ENCODE data around the gene OR14A2. TPM values are rescaled to one million over a fixed set of nuclear protein-coding genes. Genes with fewer than 3 reads are reported as not detected.

OR14A2 gene
- total and polyA plus RNA-seq, 2 experiments from 2014 or later: 0.60 TPM; not detected in 1

GRCh38 chr1:247679639-247680038 lies 68.3 kb downstream of the OR14A2 start, which contains the start of gene OR13G1:
OR13G1 (minus strand) TSS chr1:247679739; CDS start chr1:247673041, 6,698 bp downstream.
- ATAC-seq: no peak
- Mint-ChIP-seq H3K4me1 (no peaks in the 10 kb centered on the region), H3K36me3 (ENCODE audit: low read depth) (no peaks in the 10 kb centered on the region), H3K27me3 (ENCODE audit: insufficient read depth, low read depth, poor library complexity) (no peaks in the 10 kb centered on the region), H3K4me3 (no peak within 1 kb of the TSS), H3K27ac (no peak within 1 kb of the TSS), H3K9me3 (peaks cover 8% of the 10 kb centered on the region; the same call in 1 of the 3 replicates)
- Histone ChIP-seq H3K27ac (ENCODE audit: low read depth) (no peak within 1 kb of the TSS), H4K20me1 (replicated peaks; ENCODE audit: insufficient read depth) (no peaks in the 10 kb centered on the region), H3K4me2 (no peak within 1 kb of the TSS), H3K79me2 (replicated peaks; ENCODE audit: insufficient read depth) (no peaks in the 10 kb centered on the region), H3K27me3 (ENCODE audit: insufficient read depth) (no peaks in the 10 kb centered on the region), H3K9me2 (ENCODE audit: insufficient read depth) (no peaks in the 10 kb centered on the region), H2AFZ (no peak within 1 kb of the TSS), H3K4me1 (ENCODE audit: insufficient read depth) (no peaks in the 10 kb centered on the region), H3K4me3 (no peak within 1 kb of the TSS), H3K36me3 (ENCODE audit: insufficient read depth) (no peaks in the 10 kb centered on the region), H3F3A (replicated peaks; ENCODE audit: low read depth) (no peaks in the 10 kb centered on the region)
- DNase-seq (ENCODE audit: low spot score): no peak
- TF ChIP-seq NANOG (IDR thresholded peaks at IDR 0.05; ENCODE audit: borderline replicate concordance) (no peak), ZNF331 (CRISPR knock-in tag; IDR thresholded peaks at IDR 0.05; ENCODE audit: low read depth) (no peak), STAT1 (IDR thresholded peaks at IDR 0.05; ENCODE audit: unreplicated experiment) (no peak), EZH2 (IDR thresholded peaks at IDR 0.05; ENCODE audit: low read depth, unreplicated experiment) (no peak), ZNF114 (CRISPR knock-in tag; IDR thresholded peaks at IDR 0.05) (no peak), POLR2AphosphoS5 (IDR thresholded peaks at IDR 0.05; ENCODE audit: low read depth) (no peak), REST (IDR thresholded peaks at IDR 0.05; ENCODE audit: unreplicated experiment) (no peak), EZH2phosphoT487 (IDR thresholded peaks at IDR 0.05; ENCODE audit: unreplicated experiment) (no peak), JUNB (IDR thresholded peaks at IDR 0.05; ENCODE audit: unreplicated experiment) (no peak), CTCF (conservative IDR thresholded peaks at IDR 0.05; ENCODE audit: low read depth in 2 of 2) (no peak)

Other genes starting within 250 kb of the OR14A2 start
- gene OR2C3, start 211.7 kb downstream of the OR14A2 start, total RNA-seq (2014; rRNA removed; shearing (Covaris generic)): not detected in 2 replicates
- gene OR2C3, start 211.7 kb downstream of the OR14A2 start, polyA plus RNA-seq (2016; fragmentation: Nextera tagmentation; extraction: Ambion mirVana): not detected in 2 replicates
- not detected in 2 replicates for gene GCSAML, start 199.0 kb downstream of the OR14A2 start, total RNA-seq (2014; rRNA removed; shearing (Covaris generic))
- gene GCSAML, start 199.0 kb downstream of the OR14A2 start, polyA plus RNA-seq (2016; fragmentation: Nextera tagmentation; extraction: Ambion mirVana): not detected in 2 replicates
- gene OR2G2, start 159.8 kb downstream of the OR14A2 start, total RNA-seq (2014; rRNA removed; shearing (Covaris generic)): not detected in 2 replicates
- gene OR2G2, start 159.8 kb downstream of the OR14A2 start, polyA plus RNA-seq (2016; fragmentation: Nextera tagmentation; extraction: Ambion mirVana): not detected in 2 replicates
- gene OR2G3, start 142.6 kb downstream of the OR14A2 start, total RNA-seq (2014; rRNA removed; shearing (Covaris generic)): not detected in 2 replicates
- not detected in 2 replicates for gene OR2G3, start 142.6 kb downstream of the OR14A2 start, polyA plus RNA-seq (2016; fragmentation: Nextera tagmentation; extraction: Ambion mirVana)
- not detected in 2 replicates for gene OR13G1, start 68.4 kb downstream of the OR14A2 start, total RNA-seq (2014; rRNA removed; shearing (Covaris generic))
- not detected in 2 replicates for gene OR13G1, start 68.4 kb downstream of the OR14A2 start, polyA plus RNA-seq (2016; fragmentation: Nextera tagmentation; extraction: Ambion mirVana)
- gene OR6F1, start 31.5 kb downstream of the OR14A2 start, total RNA-seq (2014; rRNA removed; shearing (Covaris generic)): not detected in 2 replicates
- gene OR6F1, start 31.5 kb downstream of the OR14A2 start, polyA plus RNA-seq (2016; fragmentation: Nextera tagmentation; extraction: Ambion mirVana): not detected in 2 replicates
- gene OR14K1, start 9.5 kb downstream of the OR14A2 start, total RNA-seq (2014; rRNA removed; shearing (Covaris generic)): 0.31 TPM in 1 of 2 replicates, not detected in the other
- gene OR14K1, start 9.5 kb downstream of the OR14A2 start, polyA plus RNA-seq (2016; fragmentation: Nextera tagmentation; extraction: Ambion mirVana): not detected in 2 replicates
- gene OR1C1, start 12.4 kb upstream of the OR14A2 start, total RNA-seq (2014; rRNA removed; shearing (Covaris generic)): not detected in 2 replicates
- 0.21 TPM in 1 of 2 replicates, not detected in the other for gene OR1C1, start 12.4 kb upstream of the OR14A2 start, polyA plus RNA-seq (2016; fragmentation: Nextera tagmentation; extraction: Ambion mirVana)
- gene OR14A16, start 76.0 kb upstream of the OR14A2 start, total RNA-seq (2014; rRNA removed; shearing (Covaris generic)): not detected in 2 replicates
- gene OR14A16, start 76.0 kb upstream of the OR14A2 start, polyA plus RNA-seq (2016; fragmentation: Nextera tagmentation; extraction: Ambion mirVana): 0.21 and 0.34 TPM in 2 replicates
- not detected in 2 replicates for gene OR11L1, start 93.8 kb upstream of the OR14A2 start, total RNA-seq (2014; rRNA removed; shearing (Covaris generic))
- gene OR11L1, start 93.8 kb upstream of the OR14A2 start, polyA plus RNA-seq (2016; fragmentation: Nextera tagmentation; extraction: Ambion mirVana): not detected in 2 replicates
- 3.4 and 4.3 TPM in 2 replicates for gene TRIM58, start 109.0 kb upstream of the OR14A2 start, total RNA-seq (2014; rRNA removed; shearing (Covaris generic))
- 1.6 and 2.4 TPM in 2 replicates for gene TRIM58, start 109.0 kb upstream of the OR14A2 start, polyA plus RNA-seq (2016; fragmentation: Nextera tagmentation; extraction: Ambion mirVana)
- 0.45 and 1.9 TPM in 2 replicates for gene OR2W3, start 147.4 kb upstream of the OR14A2 start, total RNA-seq (2014; rRNA removed; shearing (Covaris generic))
- 0.31 TPM in 1 of 2 replicates, not detected in the other for gene OR2W3, start 147.4 kb upstream of the OR14A2 start, polyA plus RNA-seq (2016; fragmentation: Nextera tagmentation; extraction: Ambion mirVana)
- gene OR2T8, start 172.1 kb upstream of the OR14A2 start, total RNA-seq (2014; rRNA removed; shearing (Covaris generic)): not detected in 2 replicates
- gene OR2T8, start 172.1 kb upstream of the OR14A2 start, polyA plus RNA-seq (2016; fragmentation: Nextera tagmentation; extraction: Ambion mirVana): 0.40 TPM in 1 of 2 replicates, not detected in the other
- gene OR2AJ1, start 176.7 kb upstream of the OR14A2 start, total RNA-seq (2014; rRNA removed; shearing (Covaris generic)): not detected in 2 replicates
- gene OR2AJ1, start 176.7 kb upstream of the OR14A2 start, polyA plus RNA-seq (2016; fragmentation: Nextera tagmentation; extraction: Ambion mirVana): not detected in 2 replicates
- not detected in 2 replicates for gene OR2L8, start 200.7 kb upstream of the OR14A2 start, total RNA-seq (2014; rRNA removed; shearing (Covaris generic))
- gene OR2L8, start 200.7 kb upstream of the OR14A2 start, polyA plus RNA-seq (2016; fragmentation: Nextera tagmentation; extraction: Ambion mirVana): not detected in 2 replicates
- 0.35 TPM in 1 of 2 replicates, not detected in the other for gene OR2AK2, start 217.1 kb upstream of the OR14A2 start, total RNA-seq (2014; rRNA removed; shearing (Covaris generic))
- not detected in 2 replicates for gene OR2AK2, start 217.1 kb upstream of the OR14A2 start, polyA plus RNA-seq (2016; fragmentation: Nextera tagmentation; extraction: Ambion mirVana)

All from GM23338 (cell line).